ENCODE data around the gene ATP5MG.
A peak's percentile ranks its signal among the peaks of the same experiment; 100 is the strongest.
"Not testable (repeated sequence)": the region's sequence is repeated elsewhere in the genome, so short reads cannot be mapped to it uniquely, and the experiment has no call there.

Gene ATP5MG

GRCh38 chr11:118406599-118407166 is 5.3 kb downstream of the ATP5MG start:
- no peak overlapping the region for H3K4me3 ChIP-seq (replicated peaks; ENCODE audit: low read depth, low read length)
- peak; percentile 29 for DNase-seq (ENCODE audit: low read depth)
- TF ChIP-seq CTCF (IDR thresholded peaks at IDR 0.05; ENCODE audit: low read length, missing control alignments): no peak

- no peak overlapping the region for H3K4me3 ChIP-seq (replicated peaks; ENCODE audit: low read depth, low read length)
- no peak for TF ChIP-seq CTCF (IDR thresholded peaks at IDR 0.05; ENCODE audit: low read length, missing control alignments)
- no peak for DNase-seq (ENCODE audit: low read depth)
Measured at GRCh38 chr11:118410055-118410745, 8.8 kb downstream of the ATP5MG start.

GRCh38 chr11:118411530-118411929 is 10.1 kb downstream of the ATP5MG start:
- DNase-seq (ENCODE audit: low read depth): no peak
- no peak overlapping the region for H3K4me3 ChIP-seq (replicated peaks; ENCODE audit: low read depth, low read length)
- no peak for TF ChIP-seq CTCF (IDR thresholded peaks at IDR 0.05; ENCODE audit: low read length, missing control alignments)

- TF ChIP-seq CTCF (IDR thresholded peaks at IDR 0.05; ENCODE audit: low read length, missing control alignments): no peak
- no peak for DNase-seq (ENCODE audit: low read depth)
- H3K4me3 ChIP-seq (replicated peaks; ENCODE audit: low read depth, low read length): no peak overlapping the region
Measured at GRCh38 chr11:118412921-118413320, 11.5 kb downstream of the ATP5MG start.

GRCh38 chr11:118415062-118415738 is 13.8 kb downstream of the ATP5MG start:
- DNase-seq (ENCODE audit: low read depth): no peak
- TF ChIP-seq CTCF (IDR thresholded peaks at IDR 0.05; ENCODE audit: low read length, missing control alignments): no peak
- no peak overlapping the region for H3K4me3 ChIP-seq (replicated peaks; ENCODE audit: low read depth, low read length)

- H3K4me3 ChIP-seq (replicated peaks; ENCODE audit: low read depth, low read length): no peak overlapping the region
- no peak for TF ChIP-seq CTCF (IDR thresholded peaks at IDR 0.05; ENCODE audit: low read length, missing control alignments)
- peak; percentile 94 for DNase-seq (ENCODE audit: low read depth)
Measured at GRCh38 chr11:118415739-118416068, 14.3 kb downstream of the ATP5MG start.

- not testable (repeated sequence) for H3K4me3 ChIP-seq (replicated peaks; ENCODE audit: low read depth, low read length); DNase-seq (ENCODE audit: low read depth)
Measured at GRCh38 chr11:118416900-118417299, 15.5 kb downstream of the ATP5MG start.

Measured in fibroblast of pulmonary artery (primary cell).